GM23248 (cell line): ENCODE data around the gene HTRA1. TPM values are rescaled to one million over a fixed set of nuclear protein-coding genes. Genes with fewer than 3 reads are reported as not detected.

Experiments used
- DNase-seq: peaks from one replicate; pipeline ENCODE4 v3.0.0-alpha.2; 2015
- H2AFZ ChIP-seq: fragments of 200-600 bp; sonication (generic); 2 replicates; pipeline ENCODE4 v1.6.1; 2016; ENCODE audit warnings: antibody characterized with exemption
- H3F3A ChIP-seq: fragments of 200-600 bp; sonication (generic); 2 replicates; pipeline ENCODE4 v1.6.1; 2016; ENCODE audit warnings: mild to moderate bottlenecking, antibody characterized with exemption, mixed run types; ENCODE audit not compliant: insufficient read depth
- H3K27ac ChIP-seq: fragments of 200-600 bp; sonication (generic); 2 replicates; pipeline ENCODE4 v1.5.1; 2016; ENCODE audit warnings: mild to moderate bottlenecking
- H3K27me3 ChIP-seq: fragments of 200-600 bp; sonication (generic); replicated peaks from 2 replicates; pipeline ENCODE4 v1.6.1; 2016; ENCODE audit warnings: mild to moderate bottlenecking; ENCODE audit not compliant: insufficient read depth
- H3K36me3 ChIP-seq: fragments of 200-600 bp; sonication (generic); 2 replicates; pipeline ENCODE4 v1.6.1; 2016; ENCODE audit warnings: low read depth, mild to moderate bottlenecking
- H3K4me1 ChIP-seq: fragments of 200-600 bp; sonication (generic); 2 replicates; pipeline ENCODE4 v1.6.1; 2016; ENCODE audit warnings: mild to moderate bottlenecking; ENCODE audit not compliant: insufficient read depth
- H3K4me2 ChIP-seq: fragments of 200-600 bp; sonication (generic); one replicate; pipeline ENCODE4 v1.6.1; 2016; ENCODE audit warnings: mild to moderate bottlenecking; ENCODE audit not compliant: unreplicated experiment
- H3K4me3 ChIP-seq: fragments of 200-600 bp; sonication (generic); 2 replicates; pipeline ENCODE4 v1.5.1; 2016; ENCODE audit warnings: mild to moderate bottlenecking
- H3K79me2 ChIP-seq: fragments of 200-600 bp; sonication (generic); 2 replicates; pipeline ENCODE4 v1.6.1; 2016; ENCODE audit warnings: mild to moderate bottlenecking; ENCODE audit not compliant: insufficient read depth
- H3K9ac ChIP-seq: fragments of 200-600 bp; sonication (generic); 2 replicates; pipeline ENCODE4 v1.6.1; 2016; ENCODE audit warnings: mild to moderate bottlenecking
- H3K9me2 ChIP-seq: fragments of 200-600 bp; sonication (generic); 2 replicates; pipeline ENCODE4 v1.6.1; 2016; ENCODE audit warnings: mixed run types, mild to moderate bottlenecking, moderate library complexity; ENCODE audit not compliant: insufficient read depth
- H3K9me3 ChIP-seq: fragments of 200-600 bp; sonication (generic); one replicate; pipeline ENCODE4 v1.6.1; 2017; ENCODE audit warnings: low read depth
- H4K20me1 ChIP-seq: fragments of 200-600 bp; sonication (generic); 2 replicates; pipeline ENCODE4 v1.6.0; 2016; ENCODE audit not compliant: insufficient read depth
- EZH2 ChIP-seq: fragments of 200-600 bp; sonication (generic); IDR thresholded peaks from 2 replicates; pipeline ENCODE4 v1.6.1; 2018; ENCODE audit warnings: antibody characterized with exemption, mild to moderate bottlenecking; ENCODE audit not compliant: insufficient read depth, poor library complexity, severe bottlenecking
- EZH2phosphoT487 ChIP-seq: fragments of 200-600 bp; sonication (generic); IDR thresholded peaks from 2 replicates; pipeline ENCODE4 v1.6.1; 2018; ENCODE audit warnings: antibody characterized with exemption, moderate library complexity, mild to moderate bottlenecking, low read depth; ENCODE audit not compliant: insufficient read depth
- WGBS, 2 experiments: methylation state at CpG; one replicate each; pipeline ENCODE4 v1.1.6; 2015 to 2017; ENCODE audit warnings: low lambda C conversion rate in 2 of 2, low coverage in 1 of 2; ENCODE audit errors: missing lambda C conversion rate in 2 of 2; 5-methylcytosine and 5-hydroxymethylcytosine counted together
- in situ Hi-C: fragments of 300-500 bp; cut with MboI; formaldehyde crosslinking; loops from 2 replicates; pipeline ENCODE4 v1.15.0; 2020
- polyA plus RNA-seq: library from polyadenylated mRNA; unstranded; fragments of >200 nt; fragmentation: Nextera tagmentation; extraction: Ambion mirVana; gene quantifications from 2 replicates; pipeline ENCODE4 v1.2.1, GENCODE V29; 2016
- total RNA-seq: library from RNA; depleted of rRNA; stranded (reverse); fragments of >200 nt; shearing (Covaris generic); gene quantifications from 2 replicates; pipeline ENCODE4 v1.2.3, GENCODE V29; 2014

The HTRA1 gene
- total and polyA plus RNA-seq, 2 experiments from 2014 or later = 220 to 405 TPM

- H3K4me1 ChIP-seq = peaks cover 5% of the 10 kb centered on the region; the same call in 1 of the 2 replicates
- no peaks in the 10 kb centered on the region; the same call in 1 of the 2 replicates for H3K27me3 ChIP-seq
- H3F3A ChIP-seq = no peaks in the 10 kb centered on the region
- H3K9me2 ChIP-seq = no peaks in the 10 kb centered on the region
- no peak overlapping the region for H3K9ac ChIP-seq
- no peak overlapping the region for H3K4me3 ChIP-seq
- 77 to 78% methylated on average over 7 of the region's 7 CpGs for WGBS, 2 experiments
- no peaks in the 10 kb centered on the region for H3K79me2 ChIP-seq
- in situ Hi-C loops = no loop called here
- H3K4me2 ChIP-seq = no peak overlapping the region
- no peak overlapping the region for H2AFZ ChIP-seq
- no peaks in the 10 kb centered on the region for H3K9me3 ChIP-seq
- TF ChIP-seq EZH2 (no peak), EZH2phosphoT487 (no peak)
- no peak for DNase-seq
- no peaks in the 10 kb centered on the region for H3K36me3 ChIP-seq
- no peak overlapping the region for H3K27ac ChIP-seq
- H4K20me1 ChIP-seq = no peaks in the 10 kb centered on the region
Observed at GRCh38 chr10:122519144-122519543, 57.8 kb downstream of the HTRA1 start.

- WGBS, 2 experiments = 82% methylated on average over 15 of the region's 15 CpGs
- Histone ChIP-seq H3K9me2 (no peaks in the 10 kb centered on the region), H4K20me1 (no peaks in the 10 kb centered on the region), H3F3A (no peaks in the 10 kb centered on the region), H3K79me2 (no peaks in the 10 kb centered on the region), H3K4me3 (no peak overlapping the region), H3K4me1 (peaks cover 5% of the 10 kb centered on the region; the same call in 1 of the 2 replicates), H3K4me2 (no peak overlapping the region), H3K27ac (no peak overlapping the region), H3K27me3 (no peaks in the 10 kb centered on the region; the same call in 1 of the 2 replicates), H3K9me3 (no peaks in the 10 kb centered on the region), H2AFZ (no peak overlapping the region), H3K36me3 (no peaks in the 10 kb centered on the region), H3K9ac (no peak overlapping the region)
- DNase-seq = no peak
- in situ Hi-C loops = no loop called here
- TF ChIP-seq EZH2 = no peak
- no peak for TF ChIP-seq EZH2phosphoT487
Observed at GRCh38 chr10:122519873-122520272, 58.5 kb downstream of the HTRA1 start.

- 29% methylated on average over 3 of the region's 3 CpGs for WGBS, 2 experiments
- peaks cover 5% of the 10 kb centered on the region; the same call in 1 of the 2 replicates for H3K4me1 ChIP-seq
- no peaks in the 10 kb centered on the region for H4K20me1 ChIP-seq
- DNase-seq = no peak
- no peak overlapping the region for H3K9ac ChIP-seq
- no peak overlapping the region for H3K27ac ChIP-seq
- in situ Hi-C loops = no loop called here
- no peaks in the 10 kb centered on the region for H3K9me3 ChIP-seq
- H3F3A ChIP-seq = no peaks in the 10 kb centered on the region
- no peaks in the 10 kb centered on the region for H3K9me2 ChIP-seq
- H3K36me3 ChIP-seq = no peaks in the 10 kb centered on the region
- H3K79me2 ChIP-seq = no peaks in the 10 kb centered on the region
- H3K27me3 ChIP-seq = no peaks in the 10 kb centered on the region; the same call in 1 of the 2 replicates
- no peak for TF ChIP-seq EZH2
- TF ChIP-seq EZH2phosphoT487 = no peak
- H3K4me2 ChIP-seq = no peak overlapping the region
- no peak overlapping the region for H2AFZ ChIP-seq
- H3K4me3 ChIP-seq = no peak overlapping the region
Observed at GRCh38 chr10:122521011-122521410, 59.7 kb downstream of the HTRA1 start.

GRCh38 chr10:122524811-122525210 lies 63.5 kb downstream of the HTRA1 start:
- TF ChIP-seq EZH2 (no peak), EZH2phosphoT487 (no peak)
- Histone ChIP-seq H3K9me2 (no peaks in the 10 kb centered on the region), H3K4me3 (no peak overlapping the region), H3K4me1 (peaks cover 5% of the 10 kb centered on the region; the same call in 1 of the 2 replicates), H2AFZ (no peak overlapping the region), H3K79me2 (no peaks in the 10 kb centered on the region), H4K20me1 (no peaks in the 10 kb centered on the region), H3K27me3 (no peaks in the 10 kb centered on the region; the same call in 1 of the 2 replicates), H3K9me3 (no peaks in the 10 kb centered on the region), H3K36me3 (no peaks in the 10 kb centered on the region), H3K9ac (no peak overlapping the region), H3K27ac (no peak overlapping the region), H3K4me2 (no peak overlapping the region), H3F3A (no peaks in the 10 kb centered on the region)
- DNase-seq = no peak
- WGBS, 2 experiments = 61 to 71% methylated on average over 3 of the region's 3 CpGs
- in situ Hi-C loops = no loop called here

GRCh38 chr10:122525788-122526187 lies 64.4 kb downstream of the HTRA1 start:
- in situ Hi-C loops = no loop called here
- WGBS, 2 experiments = 62 to 67% methylated on average over 6 of the region's 6 CpGs

More at GRCh38 chr10:122525788-122526187, 64.4 kb downstream of the HTRA1 start:
- no peak for DNase-seq
- no peak for TF ChIP-seq EZH2phosphoT487
- TF ChIP-seq EZH2 = no peak
- Histone ChIP-seq H4K20me1 (no peaks in the 10 kb centered on the region), H3K27me3 (no peaks in the 10 kb centered on the region; the same call in 1 of the 2 replicates), H3K9me2 (no peaks in the 10 kb centered on the region), H3K4me1 (peaks cover 5% of the 10 kb centered on the region; the same call in 1 of the 2 replicates), H3K36me3 (no peaks in the 10 kb centered on the region), H3K27ac (no peak overlapping the region), H3K4me3 (no peak overlapping the region), H3F3A (no peaks in the 10 kb centered on the region), H3K9ac (no peak overlapping the region), H3K4me2 (no peak overlapping the region), H3K79me2 (no peaks in the 10 kb centered on the region), H3K9me3 (no peaks in the 10 kb centered on the region), H2AFZ (no peak overlapping the region)
